Glutamatergic neuron (in vitro differentiated cells): Measurements from ENCODE around the gene ALOX5AP. TPM values are rescaled to one million over a fixed set of nuclear protein-coding genes. Genes with fewer than 3 reads are reported as not detected.
A peak's percentile ranks its signal among the peaks of the same experiment; 100 is the strongest.

Experiments
- DNase-seq: peaks from one replicate; pipeline ENCODE4 v3.0.0; 2022
- H3K27ac Mint-ChIP-seq: one replicate; pipeline ENCODE4 v1.8.0; 2020; ENCODE audit warnings: mild to moderate bottlenecking, mixed read lengths, inconsistent platforms; ENCODE audit not compliant: unreplicated experiment
- H3K27me3 Mint-ChIP-seq: one replicate; pipeline ENCODE4 v1.8.0; 2020; ENCODE audit warnings: mild to moderate bottlenecking, moderate library complexity, mixed read lengths, inconsistent platforms; ENCODE audit not compliant: unreplicated experiment
- H3K36me3 Mint-ChIP-seq: one replicate; pipeline ENCODE4 v1.8.0; 2020; ENCODE audit warnings: mild to moderate bottlenecking, mixed read lengths, inconsistent platforms; ENCODE audit not compliant: unreplicated experiment
- H3K4me1 Mint-ChIP-seq: one replicate; pipeline ENCODE4 v1.8.0; 2020; ENCODE audit warnings: mild to moderate bottlenecking, low read depth, mixed read lengths, inconsistent platforms; ENCODE audit not compliant: unreplicated experiment
- H3K4me3 Mint-ChIP-seq: one replicate; pipeline ENCODE4 v1.8.0; 2020; ENCODE audit warnings: mild to moderate bottlenecking, mixed read lengths, inconsistent platforms; ENCODE audit not compliant: unreplicated experiment
- H3K9me3 Mint-ChIP-seq: one replicate; pipeline ENCODE4 v1.8.0; 2020; ENCODE audit warnings: mild to moderate bottlenecking, moderate library complexity, mixed read lengths, inconsistent platforms; ENCODE audit not compliant: unreplicated experiment
- total RNA-seq: library from RNA; stranded (reverse); fragmentation: NEBNext Ultra II Directional; extraction: Animal tissue kit (Norgen Biotek cat#: 25700); gene quantifications from one replicate; pipeline ENCODE4 v1.2.1, GENCODE V29; 2021; ENCODE audit not compliant: unreplicated experiment
- TF ChIP-seq, protein P1 (sequence below): fragments of 200-600 bp; sonication (generic); IDR thresholded peaks from one replicate; pipeline ENCODE4 v1.5.0; 2021; ENCODE audit not compliant: partially characterized antibody, unreplicated experiment

The ALOX5AP gene
- total RNA-seq, 1 donor from 2014 or later: 0.81 TPM

GRCh38 chr13:30724778-30725177, 10.6 kb upstream of the ALOX5AP start:
- H3K27me3 Mint-ChIP-seq: peaks cover 6% of the 10 kb centered on the region
- H3K9me3 Mint-ChIP-seq: peaks cover 14% of the 10 kb centered on the region
- TF ChIP-seq, protein P1, sequence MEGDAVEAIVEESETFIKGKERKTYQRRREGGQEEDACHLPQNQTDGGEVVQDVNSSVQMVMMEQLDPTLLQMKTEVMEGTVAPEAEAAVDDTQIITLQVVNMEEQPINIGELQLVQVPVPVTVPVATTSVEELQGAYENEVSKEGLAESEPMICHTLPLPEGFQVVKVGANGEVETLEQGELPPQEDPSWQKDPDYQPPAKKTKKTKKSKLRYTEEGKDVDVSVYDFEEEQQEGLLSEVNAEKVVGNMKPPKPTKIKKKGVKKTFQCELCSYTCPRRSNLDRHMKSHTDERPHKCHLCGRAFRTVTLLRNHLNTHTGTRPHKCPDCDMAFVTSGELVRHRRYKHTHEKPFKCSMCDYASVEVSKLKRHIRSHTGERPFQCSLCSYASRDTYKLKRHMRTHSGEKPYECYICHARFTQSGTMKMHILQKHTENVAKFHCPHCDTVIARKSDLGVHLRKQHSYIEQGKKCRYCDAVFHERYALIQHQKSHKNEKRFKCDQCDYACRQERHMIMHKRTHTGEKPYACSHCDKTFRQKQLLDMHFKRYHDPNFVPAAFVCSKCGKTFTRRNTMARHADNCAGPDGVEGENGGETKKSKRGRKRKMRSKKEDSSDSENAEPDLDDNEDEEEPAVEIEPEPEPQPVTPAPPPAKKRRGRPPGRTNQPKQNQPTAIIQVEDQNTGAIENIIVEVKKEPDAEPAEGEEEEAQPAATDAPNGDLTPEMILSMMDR: no peak
- no peaks in the 10 kb centered on the region for H3K36me3 Mint-ChIP-seq
- H3K27ac Mint-ChIP-seq: no peak overlapping the region
- peaks cover 43% of the 10 kb centered on the region for H3K4me1 Mint-ChIP-seq
- no peak overlapping the region for H3K4me3 Mint-ChIP-seq
- DNase-seq: no peak

DNA sequence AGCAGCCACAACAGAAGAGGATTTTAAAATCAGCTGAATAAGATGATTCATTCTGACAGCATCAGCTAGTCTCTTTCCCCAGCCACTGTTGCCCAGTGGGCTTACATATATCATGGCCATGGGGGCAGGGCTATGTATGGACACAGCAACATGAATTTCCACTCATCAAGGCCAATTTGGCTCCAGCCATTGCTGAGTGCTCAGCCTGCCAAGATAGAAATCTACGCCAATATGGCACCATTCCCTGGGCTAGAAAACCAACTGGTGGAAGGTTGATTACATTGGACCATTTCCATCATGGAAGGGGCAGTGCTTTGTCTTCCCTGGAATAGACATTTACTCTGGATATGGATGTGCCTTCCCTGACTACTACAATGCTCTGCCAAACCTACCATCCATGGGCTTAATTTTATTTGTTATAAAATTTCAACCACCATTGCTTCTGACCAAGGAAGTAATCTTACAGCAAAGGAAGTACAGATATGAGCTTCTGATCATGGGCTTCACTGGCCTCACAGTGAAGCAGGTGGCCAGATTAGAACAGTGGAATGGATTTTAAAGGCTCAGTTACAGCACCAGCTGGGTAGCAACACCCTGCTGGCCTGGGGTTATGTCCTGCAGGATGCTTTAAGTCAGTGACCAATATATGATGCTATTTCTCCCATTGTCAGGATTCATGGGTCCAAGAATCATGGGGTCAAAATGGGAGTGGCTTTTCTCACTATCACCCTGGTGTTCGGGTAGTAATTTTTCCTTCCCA, 9.8 kb upstream of the ALOX5AP start:
- peak overlapping the region; percentile 19 for H3K27ac Mint-ChIP-seq
- H3K36me3 Mint-ChIP-seq: no peaks in the 10 kb centered on the region

DNA sequence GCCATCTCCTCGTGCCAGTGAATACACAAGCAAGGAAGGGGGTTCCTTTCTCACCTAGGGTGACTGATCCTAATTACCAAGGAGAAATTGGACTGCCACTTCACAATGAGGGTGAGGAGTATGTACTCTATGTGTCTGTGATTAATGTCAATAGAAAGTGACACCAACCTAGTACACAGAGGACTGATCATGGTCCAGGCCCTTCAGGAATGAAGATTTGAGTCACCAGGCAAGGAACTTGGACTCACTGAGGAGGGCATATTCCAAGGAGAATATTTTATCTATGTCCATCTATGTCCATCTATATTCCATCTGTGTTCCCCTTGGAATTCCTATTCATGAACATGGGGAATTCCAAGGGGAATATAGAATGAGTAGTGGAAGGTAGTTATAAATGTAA, 9.2 kb upstream of the ALOX5AP start:
- H3K27ac Mint-ChIP-seq: peak overlapping the region; percentile 19
- no peak overlapping the region for H3K4me3 Mint-ChIP-seq
- TF ChIP-seq, protein P1: no peak
- no peak for DNase-seq
- H3K27me3 Mint-ChIP-seq: peaks cover 6% of the 10 kb centered on the region
- peaks cover 11% of the 10 kb centered on the region for H3K9me3 Mint-ChIP-seq
- H3K4me1 Mint-ChIP-seq: peaks cover 46% of the 10 kb centered on the region
- H3K36me3 Mint-ChIP-seq: no peaks in the 10 kb centered on the region

More for the DNA sequence above, 9.8 kb upstream of the ALOX5AP start:
- DNase-seq: no peak
- TF ChIP-seq, protein P1: no peak
- peaks cover 11% of the 10 kb centered on the region for H3K9me3 Mint-ChIP-seq
- H3K27me3 Mint-ChIP-seq: peaks cover 6% of the 10 kb centered on the region
- H3K4me3 Mint-ChIP-seq: no peak overlapping the region
- H3K4me1 Mint-ChIP-seq: peaks cover 46% of the 10 kb centered on the region

- peaks cover 38% of the 10 kb centered on the region for H3K4me1 Mint-ChIP-seq
- TF ChIP-seq, protein P1: no peak
- H3K36me3 Mint-ChIP-seq: no peaks in the 10 kb centered on the region
- H3K27me3 Mint-ChIP-seq: peaks cover 6% of the 10 kb centered on the region
- peak; percentile 46 for DNase-seq
- H3K9me3 Mint-ChIP-seq: peaks cover 14% of the 10 kb centered on the region
- H3K27ac Mint-ChIP-seq: peak overlapping the region; percentile 98
- peak overlapping the region; percentile 32 for H3K4me3 Mint-ChIP-seq
Measured at GRCh38 chr13:30727491-30728355, 7.6 kb upstream of the ALOX5AP start.
